ENCODE results near the gene SLC16A10. TPM values are rescaled to one million over a fixed set of nuclear protein-coding genes. Genes with fewer than 3 reads are reported as not detected.

SLC16A10 gene
- total and polyA plus RNA-seq, 2 donors (not counting 3 experiments of a cell fraction or from before 2014, with no cell fraction given), result not detected

GRCh38 chr6:111267764-111268333 is 180.5 kb downstream of the SLC16A10 start:
- dilution Hi-C loops (cut with MboI; ENCODE audit: extremely low pct_ligation_motif_present, low sequenced_read_pairs) (no loop called here), intact Hi-C loops (cut with micrococcal nuclease) (no loop called here)
- Histone ChIP-seq H3K27ac (ENCODE audit: insufficient read depth, low read depth, low read length) (no peak overlapping the region), H3K4me1 (ENCODE audit: control insufficient read depth, extremely low read depth, insufficient read depth, low read length) (peaks cover 3% of the 10 kb centered on the region), H3K79me2 (ENCODE audit: control insufficient read depth, insufficient read depth, low read length) (peaks cover 2% of the 10 kb centered on the region), H3K4me3 (replicated peaks in 1 of 3; ENCODE audit: insufficient read depth in 1 of 3, low read depth in 1 of 3, low read length in 3 of 3) (no peak overlapping the region), H3K9me3 (replicated peaks; ENCODE audit: control insufficient read depth, insufficient read depth, low read length) (no peaks in the 10 kb centered on the region), H3K36me3 (ENCODE audit: control insufficient read depth in 2 of 2, extremely low read depth in 1 of 2, insufficient read depth in 2 of 2, low read length in 2 of 2) (peaks cover 4 to 11% of the 10 kb centered on the region in 2 experiments), H3K9me1 (replicated peaks; ENCODE audit: control insufficient read depth, extremely low read depth, insufficient read depth, low read length) (no peaks in the 10 kb centered on the region), H2AFZ (ENCODE audit: low read depth, low read length) (no peak overlapping the region), H3K9ac (replicated peaks; ENCODE audit: extremely low read depth, insufficient read depth, low read length) (no peak overlapping the region), H4K20me1 (replicated peaks; ENCODE audit: control insufficient read depth, extremely low read depth, insufficient read depth, low read length) (no peaks in the 10 kb centered on the region), H3K4me2 (ENCODE audit: insufficient read depth, low read length) (no peak overlapping the region), H3K27me3 (ENCODE audit: control insufficient read depth in 2 of 2, insufficient read depth in 2 of 2, low read length in 2 of 2) (no peaks in the 10 kb centered on the region)
- FAIRE-seq, result no peak
- DNase-seq (ENCODE audit: low read depth, low spot score), result no peak
- POLR2A ChIA-PET, result no interaction called here
- CTCF ChIA-PET, result interaction anchor here (3.6 kb wide), 1 partner anchor 9 kb away, joined by 13 read pairs; a partner anchor contains a TSS
- no peak for TF ChIP-seq JUN (IDR thresholded peaks at IDR 0.05; ENCODE audit: borderline replicate concordance, insufficient read depth, insufficient read length, low read depth)
- no peak for TF ChIP-seq GATA2 (IDR thresholded peaks at IDR 0.05; ENCODE audit: insufficient read depth, insufficient read length, low read depth, low read length)
- TF ChIP-seq FOS (IDR thresholded peaks at IDR 0.05; ENCODE audit: borderline replicate concordance, insufficient read depth, low read length), result no peak
- no peak for TF ChIP-seq MAX (IDR thresholded peaks at IDR 0.05; ENCODE audit: insufficient read depth, insufficient read length)
- TF ChIP-seq MYC (IDR thresholded peaks at IDR 0.05; ENCODE audit: low read depth, low read length), result no peak
- no TSS peak for BruUV-seq (replicated peaks)

- no peak overlapping the region for H3K4me3 ChIP-seq (replicated peaks in 1 of 3; ENCODE audit: insufficient read depth in 1 of 3, low read depth in 1 of 3, low read length in 3 of 3)
- peaks cover 4 to 11% of the 10 kb centered on the region in 2 experiments for H3K36me3 ChIP-seq (ENCODE audit: control insufficient read depth in 2 of 2, extremely low read depth in 1 of 2, insufficient read depth in 2 of 2, low read length in 2 of 2)
- no peaks in the 10 kb centered on the region for H4K20me1 ChIP-seq (replicated peaks; ENCODE audit: control insufficient read depth, extremely low read depth, insufficient read depth, low read length)
- ChIA-PET CTCF (interaction anchor here (3.6 kb wide), 1 partner anchor 10 kb away, joined by 13 read pairs; a partner anchor contains a TSS), POLR2A (no interaction called here)
- DNase-seq (ENCODE audit: low read depth, low spot score), result no peak
- no peak overlapping the region for H3K27ac ChIP-seq (ENCODE audit: insufficient read depth, low read depth, low read length)
- no peaks in the 10 kb centered on the region for H3K4me1 ChIP-seq (ENCODE audit: control insufficient read depth, extremely low read depth, insufficient read depth, low read length)
- no peaks in the 10 kb centered on the region for H3K9me1 ChIP-seq (replicated peaks; ENCODE audit: control insufficient read depth, extremely low read depth, insufficient read depth, low read length)
- H3K27me3 ChIP-seq (ENCODE audit: control insufficient read depth in 2 of 2, insufficient read depth in 2 of 2, low read length in 2 of 2), result no peaks in the 10 kb centered on the region
- dilution Hi-C loops (cut with MboI; ENCODE audit: extremely low pct_ligation_motif_present, low sequenced_read_pairs) (no loop called here), intact Hi-C loops (cut with micrococcal nuclease) (no loop called here)
- TF ChIP-seq POLR2AphosphoS5 (IDR thresholded peaks at IDR 0.05; ENCODE audit: insufficient read depth, low read depth, low read length) (no peak), JUN (IDR thresholded peaks at IDR 0.05; ENCODE audit: borderline replicate concordance, insufficient read depth, insufficient read length, low read depth) (no peak), MYC (IDR thresholded peaks at IDR 0.05; ENCODE audit: low read depth, low read length) (no peak), FOS (IDR thresholded peaks at IDR 0.05; ENCODE audit: borderline replicate concordance, insufficient read depth, low read length) (no peak), GATA2 (IDR thresholded peaks at IDR 0.05; ENCODE audit: insufficient read depth, insufficient read length, low read depth, low read length) (no peak), MAX (IDR thresholded peaks at IDR 0.05; ENCODE audit: insufficient read depth, insufficient read length) (no peak), CTCF (IDR thresholded peaks at IDR 0.05; ENCODE audit: extremely low read depth in 1 of 2, insufficient read depth in 1 of 2, low read depth in 1 of 2, low read length in 2 of 2) (no peak), EZH2 (IDR thresholded peaks at IDR 0.05; ENCODE audit: borderline replicate concordance, low read depth, low read length, severe bottlenecking) (no peak), POLR2A (IDR thresholded peaks at IDR 0.05; ENCODE audit: low read depth, low read length) (no peak)
- FAIRE-seq, result no peak
- no peak overlapping the region for H3K9ac ChIP-seq (replicated peaks; ENCODE audit: extremely low read depth, insufficient read depth, low read length)
- H2AFZ ChIP-seq (ENCODE audit: low read depth, low read length), result no peak overlapping the region
- no TSS peak for BruUV-seq (replicated peaks)
- H3K79me2 ChIP-seq (ENCODE audit: control insufficient read depth, insufficient read depth, low read length), result peaks cover 2% of the 10 kb centered on the region
- no peaks in the 10 kb centered on the region for H3K9me3 ChIP-seq (replicated peaks; ENCODE audit: control insufficient read depth, insufficient read depth, low read length)
- no peak overlapping the region for H3K4me2 ChIP-seq (ENCODE audit: insufficient read depth, low read length)
Measured at GRCh38 chr6:111269401-111269970, 182.2 kb downstream of the SLC16A10 start.

Measured in endothelial cell of umbilical vein (primary cell).